Panc1 (cell line): ENCODE measurements around the gene HOXB5. TPM values are rescaled to one million over a fixed set of nuclear protein-coding genes. Genes with fewer than 3 reads are reported as not detected.
A peak's percentile ranks its signal among the peaks of the same experiment; 100 is the strongest.

Experiments used
- ATAC-seq: fragments of 200-7000 bp; cut with Tn5 transposase; 2 replicates; pipeline ENCODE4 v1.9.1; 2020; ENCODE audit warnings: mild to moderate bottlenecking, moderate library complexity
- BruUV-seq: library from RNA; stranded (reverse); fragments of 400-500 nt; replicated peaks from 2 replicates; lab custom pipeline; 2021; lab: Mats Ljungman, UMichigan
- CTCF ChIA-PET: fragments of 300-600 bp; sonication (Branson Sonifier 250); formaldehyde crosslinking; loops from one replicate; lab custom pipeline; 2022; ENCODE audit warnings: antibody characterized with exemption; lab: Charles Lee
- POLR2A ChIA-PET: fragments of 300-600 bp; sonication (Branson Sonifier 250); formaldehyde crosslinking; loops from one replicate; lab custom pipeline; 2022; ENCODE audit warnings: antibody characterized with exemption; lab: Charles Lee
- DNase-seq: peaks from one replicate; pipeline ENCODE4 v3.0.0-alpha.2; 2010; ENCODE audit warnings: low read depth, low spot score
- H3K27ac ChIP-seq: 2 replicates; pipeline ENCODE4 v1.5.1; 2011; ENCODE audit warnings: mild to moderate bottlenecking, low read length, inconsistent platforms
- H3K27me3 ChIP-seq: fragments of 200-500 bp; sonication (Bioruptor generic); 2 replicates; pipeline ENCODE4 v1.6.0; 2014; ENCODE audit warnings: low read length, inconsistent platforms; ENCODE audit not compliant: control insufficient read depth, insufficient read depth
- H3K36me3 ChIP-seq: fragments of 200-500 bp; sonication (Bioruptor generic); 2 replicates; pipeline ENCODE4 v1.5.1; 2014; ENCODE audit warnings: inconsistent platforms, mild to moderate bottlenecking, low read length, moderate library complexity; ENCODE audit not compliant: control insufficient read depth, insufficient read depth
- H3K4me1 ChIP-seq: 2 replicates; pipeline ENCODE4 v1.5.1; 2011; ENCODE audit warnings: inconsistent platforms, mild to moderate bottlenecking, low read length, moderate library complexity; ENCODE audit not compliant: control insufficient read depth, insufficient read depth
- H3K4me3 ChIP-seq, 2 experiments: 2 replicates each; pipeline ENCODE4 v1.5.1; 2011 to 2012; ENCODE audit warnings: low read depth in 2 of 2, low read length in 2 of 2, mild to moderate bottlenecking in 2 of 2, inconsistent platforms in 1 of 2, moderate library complexity in 1 of 2
- H3K9me3 ChIP-seq: fragments of 200-500 bp; sonication (Bioruptor generic); 2 replicates; pipeline ENCODE4 v1.5.1; 2014; ENCODE audit warnings: low read depth, mild to moderate bottlenecking, inconsistent platforms, low read length, moderate library complexity; ENCODE audit not compliant: control insufficient read depth, insufficient read depth
- POLR2AphosphoS5 ChIP-seq: IDR thresholded peaks from 2 replicates; pipeline ENCODE4 v1.6.1; 2012; ENCODE audit warnings: mild to moderate bottlenecking, low read depth, low read length, moderate library complexity
- SIN3A ChIP-seq: IDR thresholded peaks from 2 replicates; pipeline ENCODE4 v1.6.1; 2012; ENCODE audit warnings: low read depth, mild to moderate bottlenecking, low read length, moderate library complexity, borderline replicate concordance; ENCODE audit not compliant: insufficient read depth
- TCF7L2 ChIP-seq: IDR thresholded peaks from 2 replicates; pipeline ENCODE4 v1.6.1; 2011; ENCODE audit warnings: mild to moderate bottlenecking, low read depth, low read length, inconsistent platforms
- in situ Hi-C: cut with HindIII; loops from 2 replicates; pipeline ENCODE4 v1.10.0; 2016; ENCODE audit warnings: low sequenced_read_pairs, low pct_unique_long_range_greater_than_20kb
- intact Hi-C: fragments of 100-400 bp; cut with micrococcal nuclease; formaldehyde crosslinking; loops from one replicate; pipeline ENCODE4 v1.10.0; 2022; ENCODE audit not compliant: unreplicated experiment
- total RNA-seq: library from RNA; stranded (reverse); gene quantifications from one replicate; pipeline ENCODE4 v1.2.1, GENCODE V29; 2021; ENCODE audit not compliant: unreplicated experiment
- TF ChIP-seq, protein P1 (sequence below), 2 experiments: IDR thresholded peaks; 2 replicates each; pipeline ENCODE4 v1.6.1; 2011 to 2012; ENCODE audit warnings: low read depth in 2 of 2, control low read depth in 1 of 2, low read length in 1 of 2, mild to moderate bottlenecking in 1 of 2, moderate library complexity in 1 of 2; ENCODE audit not compliant: insufficient read depth in 1 of 2
- TF ChIP-seq, protein P2 (sequence below): fragments of 450-650 bp; IDR thresholded peaks from 2 replicates; pipeline ENCODE4 v1.5.1; 2017; ENCODE audit warnings: mild to moderate bottlenecking

Gene HOXB5
- total RNA-seq, 1 experiment from 2014 or later = 67.2 TPM

DNA sequence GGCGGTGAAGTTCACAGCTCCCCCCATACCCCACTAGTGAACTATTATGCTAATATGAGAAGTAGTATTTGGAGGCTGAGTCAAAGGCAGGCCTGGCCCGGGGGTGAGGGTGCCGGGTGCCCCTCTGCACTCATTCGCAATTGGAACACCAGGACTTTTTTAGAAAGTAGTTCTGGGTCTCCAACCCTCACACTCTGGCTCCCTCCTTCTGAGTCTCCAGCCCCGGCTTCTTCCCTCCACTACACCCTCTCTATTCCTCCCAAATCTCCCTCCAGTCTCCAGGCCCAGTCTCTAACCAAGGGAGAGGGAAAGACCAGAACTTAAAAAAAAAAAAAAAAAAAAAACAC lies 37.4 kb downstream of the HOXB5 start:
- ATAC-seq (no peak), DNase-seq (no peak)
- CTCF ChIA-PET = interaction anchor here (0.6 to 0.7 kb wide), 3 partner anchors 34 to 53 kb away, joined by 3 to 6 read pairs (median 3); no protein-coding TSS in a partner anchor
- intact Hi-C loops (no loop called here), in situ Hi-C loops (loop anchor here (5.0 kb wide), 1 partner anchor 61 kb away; the partner anchor contains the start of gene HOXB8)
- Histone ChIP-seq H3K36me3 (peaks cover 6% of the 10 kb centered on the region), H3K27me3 (no peaks in the 10 kb centered on the region), H3K27ac (peak overlapping the region; percentile 97), H3K4me3 (peak overlapping the region; percentile 22 to 51), H3K4me1 (peaks cover 83% of the 10 kb centered on the region), H3K9me3 (no peaks in the 10 kb centered on the region)
- TSS peak; percentile 41 for BruUV-seq
- POLR2A ChIA-PET = interaction anchor here (0.6 to 1.0 kb wide), 5 partner anchors 11 to 1783 kb away, joined by 3 to 7 read pairs (median 5); no protein-coding TSS in a partner anchor
- TF ChIP-seq, protein P1, sequence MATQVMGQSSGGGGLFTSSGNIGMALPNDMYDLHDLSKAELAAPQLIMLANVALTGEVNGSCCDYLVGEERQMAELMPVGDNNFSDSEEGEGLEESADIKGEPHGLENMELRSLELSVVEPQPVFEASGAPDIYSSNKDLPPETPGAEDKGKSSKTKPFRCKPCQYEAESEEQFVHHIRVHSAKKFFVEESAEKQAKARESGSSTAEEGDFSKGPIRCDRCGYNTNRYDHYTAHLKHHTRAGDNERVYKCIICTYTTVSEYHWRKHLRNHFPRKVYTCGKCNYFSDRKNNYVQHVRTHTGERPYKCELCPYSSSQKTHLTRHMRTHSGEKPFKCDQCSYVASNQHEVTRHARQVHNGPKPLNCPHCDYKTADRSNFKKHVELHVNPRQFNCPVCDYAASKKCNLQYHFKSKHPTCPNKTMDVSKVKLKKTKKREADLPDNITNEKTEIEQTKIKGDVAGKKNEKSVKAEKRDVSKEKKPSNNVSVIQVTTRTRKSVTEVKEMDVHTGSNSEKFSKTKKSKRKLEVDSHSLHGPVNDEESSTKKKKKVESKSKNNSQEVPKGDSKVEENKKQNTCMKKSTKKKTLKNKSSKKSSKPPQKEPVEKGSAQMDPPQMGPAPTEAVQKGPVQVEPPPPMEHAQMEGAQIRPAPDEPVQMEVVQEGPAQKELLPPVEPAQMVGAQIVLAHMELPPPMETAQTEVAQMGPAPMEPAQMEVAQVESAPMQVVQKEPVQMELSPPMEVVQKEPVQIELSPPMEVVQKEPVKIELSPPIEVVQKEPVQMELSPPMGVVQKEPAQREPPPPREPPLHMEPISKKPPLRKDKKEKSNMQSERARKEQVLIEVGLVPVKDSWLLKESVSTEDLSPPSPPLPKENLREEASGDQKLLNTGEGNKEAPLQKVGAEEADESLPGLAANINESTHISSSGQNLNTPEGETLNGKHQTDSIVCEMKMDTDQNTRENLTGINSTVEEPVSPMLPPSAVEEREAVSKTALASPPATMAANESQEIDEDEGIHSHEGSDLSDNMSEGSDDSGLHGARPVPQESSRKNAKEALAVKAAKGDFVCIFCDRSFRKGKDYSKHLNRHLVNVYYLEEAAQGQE (IDR thresholded peaks at IDR 0.05; ENCODE audit: insufficient read depth in 1 of 2, low read depth in 2 of 2, low read length in 1 of 2) = no peak
- TF ChIP-seq SIN3A (no peak), POLR2AphosphoS5 (no peak; the same call in 1 of the 2 replicates), TCF7L2 (no peak)
- TF ChIP-seq, protein P2, sequence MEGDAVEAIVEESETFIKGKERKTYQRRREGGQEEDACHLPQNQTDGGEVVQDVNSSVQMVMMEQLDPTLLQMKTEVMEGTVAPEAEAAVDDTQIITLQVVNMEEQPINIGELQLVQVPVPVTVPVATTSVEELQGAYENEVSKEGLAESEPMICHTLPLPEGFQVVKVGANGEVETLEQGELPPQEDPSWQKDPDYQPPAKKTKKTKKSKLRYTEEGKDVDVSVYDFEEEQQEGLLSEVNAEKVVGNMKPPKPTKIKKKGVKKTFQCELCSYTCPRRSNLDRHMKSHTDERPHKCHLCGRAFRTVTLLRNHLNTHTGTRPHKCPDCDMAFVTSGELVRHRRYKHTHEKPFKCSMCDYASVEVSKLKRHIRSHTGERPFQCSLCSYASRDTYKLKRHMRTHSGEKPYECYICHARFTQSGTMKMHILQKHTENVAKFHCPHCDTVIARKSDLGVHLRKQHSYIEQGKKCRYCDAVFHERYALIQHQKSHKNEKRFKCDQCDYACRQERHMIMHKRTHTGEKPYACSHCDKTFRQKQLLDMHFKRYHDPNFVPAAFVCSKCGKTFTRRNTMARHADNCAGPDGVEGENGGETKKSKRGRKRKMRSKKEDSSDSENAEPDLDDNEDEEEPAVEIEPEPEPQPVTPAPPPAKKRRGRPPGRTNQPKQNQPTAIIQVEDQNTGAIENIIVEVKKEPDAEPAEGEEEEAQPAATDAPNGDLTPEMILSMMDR = no peak

DNA sequence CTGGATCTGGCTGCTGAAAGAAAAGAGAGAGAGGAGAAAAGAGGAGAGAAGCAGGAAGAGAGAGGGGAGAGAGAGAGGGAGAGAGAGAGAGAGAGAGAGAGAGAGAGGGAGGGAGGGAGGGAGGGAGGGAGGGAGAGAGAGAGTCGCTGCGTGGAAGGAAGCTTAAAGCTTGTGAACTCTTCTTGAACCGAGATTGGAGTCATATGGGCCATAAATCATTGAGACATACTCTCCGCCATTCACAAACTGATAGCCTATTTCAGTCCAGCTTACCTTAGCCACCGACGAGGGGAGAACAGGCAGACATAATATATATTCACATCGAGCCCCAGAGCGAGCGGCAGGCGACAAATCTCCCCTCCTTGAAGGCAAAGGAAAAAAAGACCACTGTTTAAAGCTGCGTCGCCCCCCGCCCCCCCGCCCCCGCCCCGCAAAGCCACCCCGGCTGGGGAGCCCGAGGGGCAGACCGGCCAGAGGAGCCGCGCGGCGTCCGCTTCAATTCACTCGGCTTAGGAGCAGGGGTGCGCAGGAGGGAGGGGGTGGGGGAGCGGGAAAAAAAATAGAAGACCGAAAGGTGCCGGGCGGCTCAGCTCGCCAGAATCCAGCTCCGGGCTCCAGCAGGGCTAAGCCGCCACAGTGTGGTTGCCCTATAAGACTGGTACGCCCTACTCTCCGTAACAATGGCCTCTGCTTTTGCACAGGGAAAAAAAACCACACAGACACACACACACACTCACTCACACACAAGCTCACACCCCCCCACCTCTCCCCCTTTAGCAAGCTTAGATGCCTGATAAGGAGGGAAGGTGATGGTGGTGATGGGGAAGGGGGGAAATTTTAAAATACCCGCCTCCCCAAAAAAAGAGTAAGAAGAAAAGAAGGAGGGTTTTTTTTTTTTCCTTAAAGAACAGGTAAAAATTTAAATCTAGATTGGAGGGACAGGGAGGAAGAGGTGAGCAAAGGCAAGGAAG lies 38.0 kb downstream of the HOXB5 start:
- H3K9me3 ChIP-seq = no peaks in the 10 kb centered on the region
- peak; percentile 68 for TF ChIP-seq POLR2AphosphoS5
- TF ChIP-seq TCF7L2 = no peak
- TF ChIP-seq SIN3A = 0 out of 2 replicates have a peak, but pooled peaks have one; percentile 25
- TF ChIP-seq, protein P1 (IDR thresholded peaks at IDR 0.05; ENCODE audit: insufficient read depth in 1 of 2, low read depth in 2 of 2, low read length in 1 of 2) = no peak
- TF ChIP-seq, protein P2 = no peak
- intact Hi-C loops = loop anchor here (2.0 kb wide), 1 partner anchor 63 kb away; no protein-coding TSS in a partner anchor
- no TSS peak for BruUV-seq
- H3K27ac ChIP-seq = peak overlapping the region; percentile 99
- H3K36me3 ChIP-seq = peaks cover 6% of the 10 kb centered on the region
- ChIA-PET POLR2A (interaction anchor here (0.6 to 1.0 kb wide), 8 partner anchors 11 to 1783 kb away, joined by 3 to 7 read pairs (median 4); no protein-coding TSS in a partner anchor), CTCF (interaction anchor here (0.6 to 1.0 kb wide), 3 partner anchors 33 to 52 kb away, joined by 3 to 4 read pairs (median 3); no protein-coding TSS in a partner anchor)
- ATAC-seq = peak; percentile 47
- in situ Hi-C loops = loop anchor here (5.0 kb wide), 1 partner anchor 62 kb away; the partner anchor contains the start of gene HOXB8
- H3K27me3 ChIP-seq = no peaks in the 10 kb centered on the region
- no peak for DNase-seq
- H3K4me3 ChIP-seq = peak overlapping the region; percentile 52 to 61
- H3K4me1 ChIP-seq = peaks cover 80% of the 10 kb centered on the region
